ENCODE measurements around the gene JAML.

Gene JAML

GRCh38 chr11:118215765-118216164 lies 9.0 kb downstream of the JAML start:
- TF ChIP-seq POLR2A (IDR thresholded peaks at IDR 0.05; ENCODE audit: low read depth, low read length), result no peak
- DNase-seq (ENCODE audit: insufficient read length, low spot score) (no peak), FAIRE-seq (no peak)

- FAIRE-seq, result no peak
- no peak for DNase-seq (ENCODE audit: insufficient read length, low spot score)
- no peak for TF ChIP-seq POLR2A (IDR thresholded peaks at IDR 0.05; ENCODE audit: low read depth, low read length)
These were observed 9.5 kb downstream of the JAML start for GRCh38 chr11:118215262-118215661.

- no peak for FAIRE-seq
- no peak for TF ChIP-seq POLR2A (IDR thresholded peaks at IDR 0.05; ENCODE audit: low read depth, low read length)
- DNase-seq (ENCODE audit: insufficient read length, low spot score), result no peak
These were observed 10.4 kb downstream of the JAML start for GRCh38 chr11:118214210-118214914.

- DNase-seq (ENCODE audit: insufficient read length, low spot score), result no peak
- no peak for FAIRE-seq
- no peak for TF ChIP-seq POLR2A (IDR thresholded peaks at IDR 0.05; ENCODE audit: low read depth, low read length)
These were observed 11.0 kb downstream of the JAML start for GRCh38 chr11:118213781-118214180.

GRCh38 chr11:118213201-118213600 lies 11.6 kb downstream of the JAML start:
- DNase-seq (ENCODE audit: insufficient read length, low spot score), result no peak
- TF ChIP-seq POLR2A (IDR thresholded peaks at IDR 0.05; ENCODE audit: low read depth, low read length), result no peak
- no peak for FAIRE-seq

GRCh38 chr11:118212781-118213191 lies 12.0 kb downstream of the JAML start:
- no peak for DNase-seq (ENCODE audit: insufficient read length, low spot score)
- TF ChIP-seq POLR2A (IDR thresholded peaks at IDR 0.05; ENCODE audit: low read depth, low read length), result no peak
- no peak for FAIRE-seq

- TF ChIP-seq POLR2A (IDR thresholded peaks at IDR 0.05; ENCODE audit: low read depth, low read length), result no peak
- FAIRE-seq, result no peak
- DNase-seq (ENCODE audit: insufficient read length, low spot score), result no peak
These were observed 12.6 kb downstream of the JAML start for GRCh38 chr11:118212131-118212725.

GRCh38 chr11:118211006-118211405 lies 13.8 kb downstream of the JAML start:
- no peak for TF ChIP-seq POLR2A (IDR thresholded peaks at IDR 0.05; ENCODE audit: low read depth, low read length)
- no peak for FAIRE-seq

GRCh38 chr11:118210323-118210722 lies 14.5 kb downstream of the JAML start:
- DNase-seq (ENCODE audit: insufficient read length, low spot score), result no peak
- no peak for FAIRE-seq
- TF ChIP-seq POLR2A (IDR thresholded peaks at IDR 0.05; ENCODE audit: low read depth, low read length), result no peak

More at GRCh38 chr11:118211006-118211405, 13.8 kb downstream of the JAML start:
- DNase-seq (ENCODE audit: insufficient read length, low spot score), result no peak

- no peak for TF ChIP-seq POLR2A (IDR thresholded peaks at IDR 0.05; ENCODE audit: low read depth, low read length)
- FAIRE-seq (no peak), DNase-seq (ENCODE audit: insufficient read length, low spot score) (no peak)
These were observed 15.8 kb downstream of the JAML start for GRCh38 chr11:118209033-118209432.

- no peak for TF ChIP-seq POLR2A (IDR thresholded peaks at IDR 0.05; ENCODE audit: low read depth, low read length)
- DNase-seq (ENCODE audit: insufficient read length, low spot score) (no peak), FAIRE-seq (no peak)
These were observed 17.7 kb downstream of the JAML start for GRCh38 chr11:118207079-118207478.

GRCh38 chr11:118206391-118207031 lies 18.3 kb downstream of the JAML start:
- DNase-seq (ENCODE audit: insufficient read length, low spot score), result no peak
- no peak for FAIRE-seq
- no peak for TF ChIP-seq POLR2A (IDR thresholded peaks at IDR 0.05; ENCODE audit: low read depth, low read length)

GRCh38 chr11:118205606-118206378 lies 19.0 kb downstream of the JAML start:
- FAIRE-seq (no peak), DNase-seq (ENCODE audit: insufficient read length, low spot score) (no peak)
- no peak for TF ChIP-seq POLR2A (IDR thresholded peaks at IDR 0.05; ENCODE audit: low read depth, low read length)

All from H54 (cell line).